Measurements from ENCODE around the gene THADA. TPM values are rescaled to one million over a fixed set of nuclear protein-coding genes. Genes with fewer than 3 reads are reported as not detected.

THADA gene
- total RNA-seq, 1 experiment from 2014 or later: 22.0 TPM

DNA sequence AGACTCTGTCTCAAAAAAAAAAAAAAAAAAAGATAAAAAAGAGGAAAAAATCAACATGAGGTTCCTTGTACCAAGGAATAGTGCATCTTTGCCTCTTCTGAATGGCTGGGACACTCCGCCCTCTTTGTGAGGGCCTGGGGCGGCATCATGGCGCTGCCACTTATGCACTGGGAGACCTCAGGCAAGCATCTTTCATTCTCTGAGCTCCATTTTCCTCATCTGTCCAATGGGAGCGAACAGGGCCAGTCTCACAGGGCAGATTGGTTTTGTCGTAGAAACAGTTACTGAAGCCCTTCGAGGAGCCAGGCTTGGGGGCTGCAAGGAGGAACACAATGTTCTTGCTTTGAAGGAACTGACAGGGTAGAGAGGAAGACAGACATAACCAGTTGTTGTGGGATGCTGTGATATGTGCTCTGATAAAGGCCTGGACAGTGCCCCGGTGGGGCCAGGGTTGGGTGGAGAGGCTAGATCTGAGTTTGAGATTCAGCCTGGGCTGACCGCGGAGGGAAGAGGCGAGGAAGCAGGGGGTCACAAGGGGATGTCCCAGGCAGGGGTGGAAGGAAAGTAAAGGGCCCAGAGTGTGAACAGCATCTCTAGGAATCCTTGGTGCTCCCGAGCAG is 383.5 kb downstream of the THADA start:
- no peak for DNase-seq (ENCODE audit: low read depth)

DNA sequence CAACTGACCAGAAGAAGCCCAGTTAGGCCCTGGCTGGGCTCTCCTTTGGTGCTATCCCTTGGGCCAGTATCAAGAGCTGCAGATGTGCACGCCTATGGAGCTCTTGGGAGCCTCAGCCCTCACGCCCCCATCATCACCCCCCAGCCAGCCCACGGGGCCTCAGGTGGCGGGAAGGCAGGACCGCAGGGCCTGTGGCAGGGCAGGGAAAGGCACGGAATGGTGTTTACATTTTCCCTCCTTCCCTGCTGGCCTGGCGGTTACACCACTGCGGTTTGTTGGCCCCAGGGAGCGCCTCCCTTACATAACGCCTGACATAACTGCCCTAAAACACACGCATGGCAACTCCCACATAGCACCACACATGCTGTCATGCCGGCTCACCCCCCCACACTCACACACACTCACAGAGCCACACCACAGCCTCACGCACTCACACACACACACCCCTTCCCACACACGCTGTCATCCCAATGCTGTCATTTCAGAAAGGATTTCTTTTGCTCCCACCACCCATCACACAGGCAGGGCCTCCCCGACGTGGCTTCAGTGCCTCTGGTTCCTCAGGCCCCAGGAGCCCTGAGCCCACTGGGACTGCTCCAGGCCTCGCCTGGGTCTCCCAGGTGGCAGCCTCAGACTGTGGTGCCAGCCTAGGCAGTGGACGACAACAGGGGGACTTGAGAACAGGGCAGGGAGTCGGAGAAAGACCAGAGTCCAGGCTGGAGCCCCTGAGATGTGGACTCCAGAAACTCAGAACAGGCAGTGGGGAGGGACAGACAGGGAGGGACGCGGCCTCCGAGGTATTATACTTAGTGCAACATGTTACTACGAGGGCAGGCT is 385.2 kb downstream of the THADA start:
- peak; percentile 13 for DNase-seq (ENCODE audit: low read depth)

- no peak for DNase-seq (ENCODE audit: low read depth)
Observed at GRCh38 chr2:43210125-43210466, 385.7 kb downstream of the THADA start.

- no peak for DNase-seq (ENCODE audit: low read depth)
Observed at GRCh38 chr2:43209204-43209717, 386.6 kb downstream of the THADA start.

GRCh38 chr2:43207553-43208300 is 388.1 kb downstream of the THADA start:
- DNase-seq (ENCODE audit: low read depth): no peak

DNA sequence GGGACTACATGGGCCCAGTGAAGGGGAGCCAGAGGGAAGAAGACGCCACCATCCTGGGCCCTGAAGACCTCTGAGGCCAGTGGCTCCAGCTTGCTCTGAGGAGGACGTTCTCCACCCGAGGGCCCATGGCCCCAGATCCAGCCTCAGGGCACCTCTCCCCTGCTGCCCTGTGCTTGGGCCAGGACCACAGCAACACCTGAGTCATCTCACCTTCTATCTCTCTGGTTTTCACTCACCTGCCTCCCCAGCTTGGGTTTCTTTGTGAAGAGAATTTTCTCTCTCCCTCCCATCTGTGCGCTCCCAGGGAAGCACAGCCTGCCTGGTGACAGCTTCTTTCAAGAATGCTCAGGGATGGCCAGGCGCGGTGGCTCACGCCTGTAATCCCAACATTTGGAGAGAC is 389.2 kb downstream of the THADA start:
- no peak for DNase-seq (ENCODE audit: low read depth)

- no peak for DNase-seq (ENCODE audit: low read depth)
Observed at GRCh38 chr2:43203373-43203772, 392.5 kb downstream of the THADA start.

- no peak for DNase-seq (ENCODE audit: low read depth)
Observed at GRCh38 chr2:43202289-43202688, 393.5 kb downstream of the THADA start.

- DNase-seq (ENCODE audit: low read depth): no peak
Observed at GRCh38 chr2:43201497-43201896, 394.3 kb downstream of the THADA start.

DNA sequence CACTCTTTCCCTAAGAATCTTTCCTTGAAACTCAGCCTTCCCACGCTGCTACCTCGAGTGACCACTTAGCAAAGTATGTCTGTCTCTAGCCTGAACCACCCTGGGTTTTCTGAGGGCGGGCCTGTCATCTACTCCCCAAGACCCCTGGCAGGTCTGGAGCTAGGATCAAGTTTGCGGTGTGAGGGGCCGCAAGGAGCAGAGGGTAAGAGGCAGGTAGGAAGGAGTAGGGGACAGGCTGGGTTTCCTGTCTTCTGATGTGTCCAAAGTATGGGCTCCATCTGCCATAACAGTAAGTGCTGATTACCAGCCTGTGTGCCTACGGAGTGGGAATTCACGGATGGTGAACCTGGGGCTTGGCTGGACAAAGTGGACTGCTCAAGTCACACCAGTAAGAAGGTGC is 394.8 kb downstream of the THADA start:
- no peak for DNase-seq (ENCODE audit: low read depth)

GRCh38 chr2:43199492-43200488 is 396.0 kb downstream of the THADA start:
- DNase-seq (ENCODE audit: low read depth): no peak

DNA sequence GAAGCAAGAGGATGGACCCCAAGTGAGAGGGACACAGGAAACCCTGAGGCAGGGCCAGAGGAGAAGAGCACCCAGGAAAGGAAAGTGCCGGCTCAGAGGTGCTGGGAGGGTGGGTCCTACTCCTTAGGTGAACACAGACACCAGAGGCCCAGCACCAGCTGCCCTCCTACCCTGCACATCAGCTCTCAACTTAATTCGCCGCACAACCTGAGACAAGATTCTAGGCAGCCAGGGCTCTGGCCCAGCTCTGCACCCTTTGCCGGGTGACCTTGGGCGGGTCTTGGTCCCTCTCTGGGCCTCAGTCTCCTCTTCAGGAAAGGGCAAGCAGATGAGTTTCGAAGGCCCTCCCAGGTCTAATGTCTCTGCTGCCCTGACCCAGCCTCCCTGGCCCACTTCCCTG is 397.6 kb downstream of the THADA start:
- no peak for DNase-seq (ENCODE audit: low read depth)

GRCh38 chr2:43197588-43197896 is 398.3 kb downstream of the THADA start:
- DNase-seq (ENCODE audit: low read depth): no peak

GRCh38 chr2:43196768-43197587 is 398.9 kb downstream of the THADA start:
- DNase-seq (ENCODE audit: low read depth): no peak

- DNase-seq (ENCODE audit: low read depth): no peak
Observed at GRCh38 chr2:43194121-43194869, 401.5 kb downstream of the THADA start.

GRCh38 chr2:43193652-43194120 is 402.2 kb downstream of the THADA start:
- DNase-seq (ENCODE audit: low read depth): no peak

- no peak for DNase-seq (ENCODE audit: low read depth)
Observed at GRCh38 chr2:43192744-43193651, 402.8 kb downstream of the THADA start.

DNA sequence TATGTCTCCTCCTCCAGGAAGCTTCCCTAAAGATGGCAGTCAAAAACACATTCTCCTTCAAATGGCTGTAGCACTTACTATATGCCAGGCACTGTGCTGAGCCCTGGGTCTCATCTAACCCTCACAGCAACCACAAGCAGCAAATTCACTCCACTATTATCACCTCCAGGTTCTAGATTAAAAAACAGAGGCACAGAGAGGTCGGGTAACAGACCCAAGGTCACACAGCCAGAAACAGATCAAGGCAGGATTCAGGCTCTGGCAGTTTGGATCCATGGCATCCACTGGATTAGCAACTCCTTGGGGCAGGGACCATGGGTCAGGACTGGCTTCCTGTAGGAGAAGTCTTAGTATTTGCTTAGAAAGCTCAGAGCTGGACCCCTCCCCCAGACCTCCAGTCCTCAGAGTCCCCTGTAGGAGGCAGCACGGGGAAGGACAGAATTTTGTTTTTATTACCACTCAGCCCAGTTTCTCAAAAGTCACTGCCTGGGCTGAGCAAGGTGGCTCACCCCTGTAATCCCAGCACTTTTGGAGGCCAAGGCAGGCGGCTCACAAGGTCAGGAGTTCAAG is 403.8 kb downstream of the THADA start:
- no peak for DNase-seq (ENCODE audit: low read depth)

Measured in RPMI7951 (cell line).